HEK293 (cell line): ENCODE measurements around the gene STEAP3.
A peak's percentile ranks its signal among the peaks of the same experiment; 100 is the strongest.

Experiments
- CTCF ChIA-PET: fragments of 350-600 bp; formaldehyde crosslinking; extraction: SDS; loops from one replicate; lab custom pipeline; 2021; ENCODE audit warnings: antibody characterized with exemption; lab: Yijun Ruan, JAX
- POLR2A ChIA-PET: fragments of 300-600 bp; formaldehyde crosslinking; extraction: SDS; loops from one replicate; lab custom pipeline; 2020; ENCODE audit warnings: antibody characterized with exemption, inconsistent platforms; lab: Yijun Ruan, JAX
- H3K27ac ChIP-seq: fragments of 200-500 bp; sonication (Bioruptor generic); 2 replicates; pipeline ENCODE4 v1.5.1; 2014; ENCODE audit warnings: low read depth, low read length, control low read depth, inconsistent platforms; ENCODE audit errors: extremely low read depth
- H3K36me3 ChIP-seq, 2 experiments: fragments of 200-500 bp in 1 of 2; sonication (Bioruptor generic) in 1 of 2; 1 replicate in 1 of 2; 2 replicates in 1 of 2; pipeline ENCODE4 v1.5.1; 2014 to 2017; ENCODE audit warnings: inconsistent platforms in 2 of 2, low read length in 2 of 2; ENCODE audit not compliant: control insufficient read depth in 2 of 2, insufficient read depth in 1 of 2
- H3K4me1 ChIP-seq: fragments of 200-500 bp; sonication (Bioruptor generic); 2 replicates; pipeline ENCODE4 v1.5.1; 2014; ENCODE audit warnings: mild to moderate bottlenecking, low read length, inconsistent platforms; ENCODE audit not compliant: control insufficient read depth, insufficient read depth
- H3K4me3 ChIP-seq: 2 replicates; pipeline ENCODE4 v1.5.1; 2011; ENCODE audit warnings: low read depth, mild to moderate bottlenecking, control low read depth, low read length, moderate library complexity
- H3K9me3 ChIP-seq: fragments of 200-500 bp; sonication (Bioruptor generic); 2 replicates; pipeline ENCODE4 v1.5.1; 2014; ENCODE audit warnings: low read depth, low read length, inconsistent platforms; ENCODE audit not compliant: control insufficient read depth, insufficient read depth
- AEBP2 ChIP-seq: fragments of 450-650 bp; formaldehyde crosslinking; IDR thresholded peaks from 2 replicates; pipeline ENCODE4 v1.5.1; 2016; ENCODE audit warnings: missing biosample characterization, missing genetic modification characterization, borderline replicate concordance
- EGR2 ChIP-seq: fragments of 450-650 bp; formaldehyde crosslinking; IDR thresholded peaks from 2 replicates; pipeline ENCODE4 v1.5.1; 2016; ENCODE audit warnings: low read depth, missing biosample characterization, missing genetic modification characterization
- MZF1 ChIP-seq: fragments of 450-650 bp; formaldehyde crosslinking; IDR thresholded peaks from 2 replicates; pipeline ENCODE4 v1.5.1; 2017; ENCODE audit warnings: missing biosample characterization, missing genetic modification characterization, borderline replicate concordance
- SP7 ChIP-seq: fragments of 450-650 bp; formaldehyde crosslinking; IDR thresholded peaks from 2 replicates; pipeline ENCODE4 v1.5.1; 2016; ENCODE audit warnings: missing biosample characterization, missing genetic modification characterization
- ZBTB1 ChIP-seq: fragments of 450-650 bp; formaldehyde crosslinking; IDR thresholded peaks from 2 replicates; pipeline ENCODE4 v1.5.1; 2016; ENCODE audit warnings: missing biosample characterization, missing genetic modification characterization
- ZFHX2 ChIP-seq: fragments of 450-650 bp; formaldehyde crosslinking; conservative IDR thresholded peaks from 2 replicates; pipeline ENCODE4 v1.5.1; 2016; ENCODE audit warnings: missing biosample characterization, missing genetic modification characterization
- ZNF112 ChIP-seq: fragments of 450-650 bp; formaldehyde crosslinking; IDR thresholded peaks from 2 replicates; pipeline ENCODE4 v1.5.0; 2017; ENCODE audit warnings: missing biosample characterization, missing genetic modification characterization
- ZNF157 ChIP-seq: fragments of 450-650 bp; formaldehyde crosslinking; IDR thresholded peaks from 2 replicates; pipeline ENCODE4 v1.5.1; 2016; ENCODE audit warnings: missing biosample characterization, missing genetic modification characterization
- ZNF16 ChIP-seq: fragments of 450-650 bp; formaldehyde crosslinking; IDR thresholded peaks from 2 replicates; pipeline ENCODE4 v1.5.1; 2016; ENCODE audit warnings: low read depth, missing biosample characterization, missing genetic modification characterization
- ZNF202 ChIP-seq: fragments of 450-650 bp; formaldehyde crosslinking; IDR thresholded peaks from 2 replicates; pipeline ENCODE4 v1.5.1; 2016; ENCODE audit warnings: missing biosample characterization, missing genetic modification characterization, borderline replicate concordance
- ZNF211 ChIP-seq: fragments of 450-650 bp; formaldehyde crosslinking; IDR thresholded peaks from 2 replicates; pipeline ENCODE4 v1.5.1; 2016; ENCODE audit warnings: low read depth, missing biosample characterization, missing genetic modification characterization
- ZNF223 ChIP-seq: fragments of 450-650 bp; formaldehyde crosslinking; IDR thresholded peaks from 2 replicates; pipeline ENCODE4 v1.5.1; 2016; ENCODE audit warnings: missing biosample characterization, missing genetic modification characterization
- ZNF280D ChIP-seq: fragments of 450-650 bp; formaldehyde crosslinking; IDR thresholded peaks from 2 replicates; pipeline ENCODE4 v1.5.1; 2016; ENCODE audit warnings: missing biosample characterization, missing genetic modification characterization
- ZNF404 ChIP-seq: fragments of 450-650 bp; formaldehyde crosslinking; IDR thresholded peaks from 2 replicates; pipeline ENCODE4 v1.5.1; 2017; ENCODE audit warnings: missing biosample characterization, missing genetic modification characterization
- ZNF423 ChIP-seq: fragments of 450-650 bp; formaldehyde crosslinking; IDR thresholded peaks from 2 replicates; pipeline ENCODE4 v1.5.1; 2016; ENCODE audit warnings: missing biosample characterization, missing genetic modification characterization
- ZNF529 ChIP-seq: fragments of 450-650 bp; formaldehyde crosslinking; IDR thresholded peaks from 2 replicates; pipeline ENCODE4 v1.5.1; 2017; ENCODE audit warnings: missing genetic modification characterization, missing biosample characterization; ENCODE audit not compliant: insufficient replicate concordance
- ZNF624 ChIP-seq: fragments of 450-650 bp; formaldehyde crosslinking; IDR thresholded peaks from 2 replicates; pipeline ENCODE4 v1.5.1; 2017; ENCODE audit warnings: missing biosample characterization, missing genetic modification characterization
- ZNF791 ChIP-seq: fragments of 450-650 bp; formaldehyde crosslinking; IDR thresholded peaks from 2 replicates; pipeline ENCODE4 v1.5.1; 2016; ENCODE audit warnings: missing biosample characterization, missing genetic modification characterization
- ZNF792 ChIP-seq: fragments of 450-650 bp; formaldehyde crosslinking; IDR thresholded peaks from 2 replicates; pipeline ENCODE4 v1.5.1; 2016; ENCODE audit warnings: missing biosample characterization, missing genetic modification characterization
- ZSCAN30 ChIP-seq: fragments of 450-650 bp; IDR thresholded peaks from 2 replicates; pipeline ENCODE4 v1.5.1; 2018; ENCODE audit warnings: missing biosample characterization, mild to moderate bottlenecking, missing genetic modification characterization, moderate library complexity
- TF ChIP-seq, protein P1 (sequence below): sonication (generic); formaldehyde crosslinking; IDR thresholded peaks from 2 replicates; pipeline ENCODE4 v1.8.1; 2022; ENCODE audit warnings: mild to moderate bottlenecking, moderate library complexity, missing genetic modification reagents
- TF ChIP-seq, protein P2 (sequence below): fragments of 450-650 bp; formaldehyde crosslinking; IDR thresholded peaks from 2 replicates; pipeline ENCODE4 v1.5.1; 2016; ENCODE audit warnings: missing biosample characterization, missing genetic modification characterization
- TF ChIP-seq, protein P3 (sequence below): fragments of 450-650 bp; formaldehyde crosslinking; IDR thresholded peaks from 2 replicates; pipeline ENCODE4 v1.5.1; 2016; ENCODE audit warnings: missing biosample characterization, missing genetic modification characterization
- TF ChIP-seq, protein P4 (sequence below): IDR thresholded peaks from 2 replicates; pipeline ENCODE4 v1.6.1; 2011; ENCODE audit warnings: mild to moderate bottlenecking, low read depth, low read length, borderline replicate concordance

Gene STEAP3

GRCh38 chr2:119248311-119248710 lies 24.7 kb downstream of the STEAP3 start:
- TF ChIP-seq SP7 (tag by site-specific recombination) (0 out of 2 replicates have a peak, but pooled peaks have one; percentile 26), ZFHX2 (tag by site-specific recombination) (peak; percentile 93), ZNF223 (tag by site-specific recombination) (peak; percentile 68; the same call in 1 of the 2 replicates), EGR2 (tag by site-specific recombination) (peak; percentile 91), ZNF112 (tag by site-specific recombination) (no peak), ZNF791 (tag by site-specific recombination) (no peak)
- H3K9me3 ChIP-seq = no peaks in the 10 kb centered on the region
- no peak overlapping the region for H3K27ac ChIP-seq
- CTCF ChIA-PET = no interaction called here
- peaks cover 0 to 63% of the 10 kb centered on the region in 2 experiments; a peak in 2 of 3 replicates for H3K36me3 ChIP-seq
- H3K4me1 ChIP-seq = peaks cover 10% of the 10 kb centered on the region
- no peak overlapping the region for H3K4me3 ChIP-seq
- POLR2A ChIA-PET = no interaction called here

- ChIA-PET CTCF (interaction anchor here (0.7 to 1.6 kb wide), 3 partner anchors 8 to 30 kb away, joined by 3 to 6 read pairs (median 3); no protein-coding TSS in a partner anchor), POLR2A (no interaction called here)
- no peak overlapping the region for H3K4me3 ChIP-seq
- H3K4me1 ChIP-seq = peaks cover 10% of the 10 kb centered on the region
- H3K36me3 ChIP-seq = peaks cover 0 to 63% of the 10 kb centered on the region in 2 experiments; a peak in 2 of 3 replicates
- H3K27ac ChIP-seq = no peak overlapping the region
- no peaks in the 10 kb centered on the region for H3K9me3 ChIP-seq
- TF ChIP-seq ZBTB1 (tag by site-specific recombination) = no peak
- TF ChIP-seq ZNF211 (tag by site-specific recombination) = no peak
- no peak for TF ChIP-seq ZNF792 (tag by site-specific recombination)
- TF ChIP-seq ZNF529 (tag by site-specific recombination) = no peak
- no peak for TF ChIP-seq AEBP2
- TF ChIP-seq MZF1 = no peak
- TF ChIP-seq ZNF202 (tag by site-specific recombination) = no peak
- TF ChIP-seq, protein P1, sequence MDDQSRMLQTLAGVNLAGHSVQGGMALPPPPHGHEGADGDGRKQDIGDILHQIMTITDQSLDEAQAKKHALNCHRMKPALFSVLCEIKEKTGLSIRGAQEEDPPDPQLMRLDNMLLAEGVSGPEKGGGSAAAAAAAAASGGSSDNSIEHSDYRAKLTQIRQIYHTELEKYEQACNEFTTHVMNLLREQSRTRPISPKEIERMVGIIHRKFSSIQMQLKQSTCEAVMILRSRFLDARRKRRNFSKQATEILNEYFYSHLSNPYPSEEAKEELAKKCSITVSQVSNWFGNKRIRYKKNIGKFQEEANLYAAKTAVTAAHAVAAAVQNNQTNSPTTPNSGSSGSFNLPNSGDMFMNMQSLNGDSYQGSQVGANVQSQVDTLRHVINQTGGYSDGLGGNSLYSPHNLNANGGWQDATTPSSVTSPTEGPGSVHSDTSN (CRISPR knock-in tag) = no peak
- TF ChIP-seq ZNF16 (tag by site-specific recombination) = no peak
- no peak for TF ChIP-seq ZSCAN30 (tag by site-specific recombination)
- no peak for TF ChIP-seq ZNF423
- TF ChIP-seq ZNF404 = no peak
- no peak for TF ChIP-seq ZFHX2 (tag by site-specific recombination)
- TF ChIP-seq, all 188 proteins: peak for 0
These were observed 25.1 kb downstream of the STEAP3 start for GRCh38 chr2:119248751-119249150.

GRCh38 chr2:119249311-119249710 lies 25.7 kb downstream of the STEAP3 start:
- Histone ChIP-seq H3K36me3 (peaks cover 0 to 64% of the 10 kb centered on the region in 2 experiments; a peak in 2 of 3 replicates), H3K4me3 (no peak overlapping the region), H3K9me3 (no peaks in the 10 kb centered on the region), H3K4me1 (peaks cover 10% of the 10 kb centered on the region), H3K27ac (no peak overlapping the region)
- ChIA-PET POLR2A (no interaction called here), CTCF (interaction anchor here (0.7 to 1.6 kb wide), 3 partner anchors 8 to 30 kb away, joined by 3 to 6 read pairs (median 3); no protein-coding TSS in a partner anchor)
- TF ChIP-seq, protein P2, sequence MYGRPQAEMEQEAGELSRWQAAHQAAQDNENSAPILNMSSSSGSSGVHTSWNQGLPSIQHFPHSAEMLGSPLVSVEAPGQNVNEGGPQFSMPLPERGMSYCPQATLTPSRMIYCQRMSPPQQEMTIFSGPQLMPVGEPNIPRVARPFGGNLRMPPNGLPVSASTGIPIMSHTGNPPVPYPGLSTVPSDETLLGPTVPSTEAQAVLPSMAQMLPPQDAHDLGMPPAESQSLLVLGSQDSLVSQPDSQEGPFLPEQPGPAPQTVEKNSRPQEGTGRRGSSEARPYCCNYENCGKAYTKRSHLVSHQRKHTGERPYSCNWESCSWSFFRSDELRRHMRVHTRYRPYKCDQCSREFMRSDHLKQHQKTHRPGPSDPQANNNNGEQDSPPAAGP = no peak
- TF ChIP-seq ZNF280D (tag by site-specific recombination) = no peak
- no peak for TF ChIP-seq ZNF624 (tag by site-specific recombination)
- TF ChIP-seq ZNF157 (tag by site-specific recombination) = no peak
- TF ChIP-seq, protein P3, sequence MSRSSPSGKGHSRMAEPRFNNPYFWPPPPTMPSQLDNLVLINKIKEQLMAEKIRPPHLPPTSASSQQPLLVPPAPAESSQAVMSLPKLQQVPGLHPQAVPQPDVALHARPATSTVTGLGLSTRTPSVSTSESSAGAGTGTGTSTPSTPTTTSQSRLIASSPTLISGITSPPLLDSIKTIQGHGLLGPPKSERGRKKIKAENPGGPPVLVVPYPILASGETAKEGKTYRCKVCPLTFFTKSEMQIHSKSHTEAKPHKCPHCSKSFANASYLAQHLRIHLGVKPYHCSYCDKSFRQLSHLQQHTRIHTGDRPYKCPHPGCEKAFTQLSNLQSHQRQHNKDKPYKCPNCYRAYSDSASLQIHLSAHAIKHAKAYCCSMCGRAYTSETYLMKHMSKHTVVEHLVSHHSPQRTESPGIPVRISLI (tag by site-specific recombination) = no peak
- TF ChIP-seq, protein P4, sequence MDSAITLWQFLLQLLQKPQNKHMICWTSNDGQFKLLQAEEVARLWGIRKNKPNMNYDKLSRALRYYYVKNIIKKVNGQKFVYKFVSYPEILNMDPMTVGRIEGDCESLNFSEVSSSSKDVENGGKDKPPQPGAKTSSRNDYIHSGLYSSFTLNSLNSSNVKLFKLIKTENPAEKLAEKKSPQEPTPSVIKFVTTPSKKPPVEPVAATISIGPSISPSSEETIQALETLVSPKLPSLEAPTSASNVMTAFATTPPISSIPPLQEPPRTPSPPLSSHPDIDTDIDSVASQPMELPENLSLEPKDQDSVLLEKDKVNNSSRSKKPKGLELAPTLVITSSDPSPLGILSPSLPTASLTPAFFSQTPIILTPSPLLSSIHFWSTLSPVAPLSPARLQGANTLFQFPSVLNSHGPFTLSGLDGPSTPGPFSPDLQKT = no peak
